H54 (cell line): ENCODE results near the gene FRMD1.

Experiments used
- DNase-seq: peaks from one replicate; pipeline ENCODE4 v3.0.0; 2011; ENCODE audit warnings: low spot score, mixed read lengths; ENCODE audit not compliant: insufficient read length
- FAIRE-seq: peaks from 3 replicates; lab custom pipeline; 2011; peaks lifted over from hg19 to GRCh38; lab: Jason Lieb, UNC
- POLR2A ChIP-seq: IDR thresholded peaks from 2 replicates; pipeline ENCODE4 v1.6.1; 2011; ENCODE audit warnings: low read depth, mild to moderate bottlenecking, low read length

Gene FRMD1

GRCh38 chr6:168071620-168072019 is 7.4 kb downstream of the FRMD1 start:
- DNase-seq: no peak
- no peak for TF ChIP-seq POLR2A

GRCh38 chr6:168070804-168071203 is 8.2 kb downstream of the FRMD1 start:
- DNase-seq: no peak
- no peak for TF ChIP-seq POLR2A
- no peak for FAIRE-seq

More at GRCh38 chr6:168071620-168072019, 7.4 kb downstream of the FRMD1 start:
- no peak for FAIRE-seq

GRCh38 chr6:168067081-168067759 is 11.8 kb downstream of the FRMD1 start:
- FAIRE-seq (no peak), DNase-seq (no peak)
- no peak for TF ChIP-seq POLR2A

- FAIRE-seq (no peak), DNase-seq (no peak)
- no peak for TF ChIP-seq POLR2A
These were observed 14.7 kb downstream of the FRMD1 start for GRCh38 chr6:168064226-168064807.

- DNase-seq (no peak), FAIRE-seq (no peak)
- no peak for TF ChIP-seq POLR2A
These were observed 15.6 kb downstream of the FRMD1 start for GRCh38 chr6:168063431-168063830.

GRCh38 chr6:168062346-168063289 is 16.4 kb downstream of the FRMD1 start:
- no peak for TF ChIP-seq POLR2A
- FAIRE-seq: no peak
- DNase-seq: no peak

- FAIRE-seq (no peak), DNase-seq (no peak)
- no peak for TF ChIP-seq POLR2A
These were observed 17.5 kb downstream of the FRMD1 start for GRCh38 chr6:168061269-168062210.

- DNase-seq (peak; percentile 33), FAIRE-seq (no peak)
- TF ChIP-seq POLR2A: no peak
These were observed 18.5 kb downstream of the FRMD1 start for GRCh38 chr6:168060521-168060931.

GRCh38 chr6:168058691-168059551 is 20.1 kb downstream of the FRMD1 start:
- DNase-seq: no peak
- no peak for FAIRE-seq

GRCh38 chr6:168057836-168058235 is 21.2 kb downstream of the FRMD1 start:
- no peak for FAIRE-seq
- DNase-seq: no peak
- TF ChIP-seq POLR2A: no peak

More at GRCh38 chr6:168058691-168059551, 20.1 kb downstream of the FRMD1 start:
- TF ChIP-seq POLR2A: no peak

- TF ChIP-seq POLR2A: no peak
- no peak for DNase-seq
- no peak for FAIRE-seq
These were observed 22.0 kb downstream of the FRMD1 start for GRCh38 chr6:168056892-168057527.
